HCT116 (cell line): ENCODE results near the gene SH3TC1.

ENCODE experiments used
- EZH2 ChIP-seq: fragments of 200-600 bp; sonication (generic); IDR thresholded peaks from 2 replicates; pipeline ENCODE4 v1.6.1; 2017; ENCODE audit warnings: antibody characterized with exemption, mixed run types
- POLR2A ChIP-seq: IDR thresholded peaks from 2 replicates; pipeline ENCODE4 v1.7.0; 2011; ENCODE audit warnings: borderline replicate concordance; ENCODE audit not compliant: insufficient read depth, insufficient read length; ENCODE audit errors: extremely low read depth
- POLR2AphosphoS5 ChIP-seq: IDR thresholded peaks from 2 replicates; pipeline ENCODE4 v1.6.1; 2011; ENCODE audit warnings: mild to moderate bottlenecking, low read depth, low read length, moderate library complexity
- RAD21 ChIP-seq: IDR thresholded peaks from 2 replicates; pipeline ENCODE4 v1.6.1; 2012; ENCODE audit warnings: low read depth, mild to moderate bottlenecking
- SP1 ChIP-seq: IDR thresholded peaks from 2 replicates; pipeline ENCODE4 v1.6.1; 2012; ENCODE audit warnings: low read depth
- TF ChIP-seq, protein P1 (sequence below), 3 experiments: fragments of 200-600 bp in 1 of 3; sonication (generic) in 1 of 3; IDR thresholded peaks in 2 of 3; conservative IDR thresholded peaks in 1 of 3; 2 replicates each; pipeline ENCODE4 v1.5.1; 2012 to 2017; ENCODE audit warnings: low read depth in 2 of 3, low read length in 2 of 3, antibody characterized with exemption in 1 of 3, borderline replicate concordance in 1 of 3, control low read depth in 1 of 3, mild to moderate bottlenecking in 1 of 3, mixed read lengths in 1 of 3, mixed run types in 1 of 3, moderate library complexity in 1 of 3; ENCODE audit not compliant: insufficient read depth in 1 of 3
- TF ChIP-seq, protein P2 (sequence below): IDR thresholded peaks from 2 replicates; pipeline ENCODE4 v1.6.1; 2012
- TF ChIP-seq, protein P3 (sequence below): IDR thresholded peaks from 2 replicates; pipeline ENCODE4 v1.6.1; 2012; ENCODE audit warnings: low read depth

DNA sequence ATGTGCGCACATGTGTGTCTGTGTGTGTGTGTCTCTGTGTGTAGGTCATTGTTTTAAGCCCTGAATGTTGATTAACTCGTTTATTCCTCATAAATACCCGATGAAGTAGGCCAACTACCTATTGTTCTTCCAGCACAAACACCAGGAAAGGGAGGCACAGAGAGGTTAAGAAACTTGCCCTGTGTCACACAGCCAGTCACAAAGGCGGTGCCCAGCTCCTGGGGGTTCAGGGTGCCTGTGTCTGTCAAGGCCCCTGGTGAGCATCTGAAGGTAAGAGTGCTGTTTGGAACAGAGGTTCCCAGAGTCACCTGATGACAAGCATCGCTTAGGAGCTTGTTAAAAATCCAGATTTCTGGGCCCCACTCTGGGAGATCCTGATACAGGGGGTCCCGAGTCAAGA is 18.0 kb upstream of the SH3TC1 start:
- TF ChIP-seq, protein P1, sequence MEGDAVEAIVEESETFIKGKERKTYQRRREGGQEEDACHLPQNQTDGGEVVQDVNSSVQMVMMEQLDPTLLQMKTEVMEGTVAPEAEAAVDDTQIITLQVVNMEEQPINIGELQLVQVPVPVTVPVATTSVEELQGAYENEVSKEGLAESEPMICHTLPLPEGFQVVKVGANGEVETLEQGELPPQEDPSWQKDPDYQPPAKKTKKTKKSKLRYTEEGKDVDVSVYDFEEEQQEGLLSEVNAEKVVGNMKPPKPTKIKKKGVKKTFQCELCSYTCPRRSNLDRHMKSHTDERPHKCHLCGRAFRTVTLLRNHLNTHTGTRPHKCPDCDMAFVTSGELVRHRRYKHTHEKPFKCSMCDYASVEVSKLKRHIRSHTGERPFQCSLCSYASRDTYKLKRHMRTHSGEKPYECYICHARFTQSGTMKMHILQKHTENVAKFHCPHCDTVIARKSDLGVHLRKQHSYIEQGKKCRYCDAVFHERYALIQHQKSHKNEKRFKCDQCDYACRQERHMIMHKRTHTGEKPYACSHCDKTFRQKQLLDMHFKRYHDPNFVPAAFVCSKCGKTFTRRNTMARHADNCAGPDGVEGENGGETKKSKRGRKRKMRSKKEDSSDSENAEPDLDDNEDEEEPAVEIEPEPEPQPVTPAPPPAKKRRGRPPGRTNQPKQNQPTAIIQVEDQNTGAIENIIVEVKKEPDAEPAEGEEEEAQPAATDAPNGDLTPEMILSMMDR (IDR thresholded peaks at IDR 0.05 in 2 of 3, conservative IDR thresholded peaks at IDR 0.05 in 1 of 3; ENCODE audit: borderline replicate concordance in 1 of 3, insufficient read depth in 1 of 3, low read depth in 2 of 3, low read length in 2 of 3) = no peak
- TF ChIP-seq POLR2AphosphoS5 = no peak
- TF ChIP-seq RAD21 = no peak
- no peak for TF ChIP-seq POLR2A
- TF ChIP-seq EZH2 = no peak
- TF ChIP-seq SP1 = no peak
- TF ChIP-seq, protein P2, sequence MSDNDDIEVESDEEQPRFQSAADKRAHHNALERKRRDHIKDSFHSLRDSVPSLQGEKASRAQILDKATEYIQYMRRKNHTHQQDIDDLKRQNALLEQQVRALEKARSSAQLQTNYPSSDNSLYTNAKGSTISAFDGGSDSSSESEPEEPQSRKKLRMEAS = no peak
- TF ChIP-seq, protein P3, sequence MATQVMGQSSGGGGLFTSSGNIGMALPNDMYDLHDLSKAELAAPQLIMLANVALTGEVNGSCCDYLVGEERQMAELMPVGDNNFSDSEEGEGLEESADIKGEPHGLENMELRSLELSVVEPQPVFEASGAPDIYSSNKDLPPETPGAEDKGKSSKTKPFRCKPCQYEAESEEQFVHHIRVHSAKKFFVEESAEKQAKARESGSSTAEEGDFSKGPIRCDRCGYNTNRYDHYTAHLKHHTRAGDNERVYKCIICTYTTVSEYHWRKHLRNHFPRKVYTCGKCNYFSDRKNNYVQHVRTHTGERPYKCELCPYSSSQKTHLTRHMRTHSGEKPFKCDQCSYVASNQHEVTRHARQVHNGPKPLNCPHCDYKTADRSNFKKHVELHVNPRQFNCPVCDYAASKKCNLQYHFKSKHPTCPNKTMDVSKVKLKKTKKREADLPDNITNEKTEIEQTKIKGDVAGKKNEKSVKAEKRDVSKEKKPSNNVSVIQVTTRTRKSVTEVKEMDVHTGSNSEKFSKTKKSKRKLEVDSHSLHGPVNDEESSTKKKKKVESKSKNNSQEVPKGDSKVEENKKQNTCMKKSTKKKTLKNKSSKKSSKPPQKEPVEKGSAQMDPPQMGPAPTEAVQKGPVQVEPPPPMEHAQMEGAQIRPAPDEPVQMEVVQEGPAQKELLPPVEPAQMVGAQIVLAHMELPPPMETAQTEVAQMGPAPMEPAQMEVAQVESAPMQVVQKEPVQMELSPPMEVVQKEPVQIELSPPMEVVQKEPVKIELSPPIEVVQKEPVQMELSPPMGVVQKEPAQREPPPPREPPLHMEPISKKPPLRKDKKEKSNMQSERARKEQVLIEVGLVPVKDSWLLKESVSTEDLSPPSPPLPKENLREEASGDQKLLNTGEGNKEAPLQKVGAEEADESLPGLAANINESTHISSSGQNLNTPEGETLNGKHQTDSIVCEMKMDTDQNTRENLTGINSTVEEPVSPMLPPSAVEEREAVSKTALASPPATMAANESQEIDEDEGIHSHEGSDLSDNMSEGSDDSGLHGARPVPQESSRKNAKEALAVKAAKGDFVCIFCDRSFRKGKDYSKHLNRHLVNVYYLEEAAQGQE = no peak
